ENCODE measurements around the gene FES. TPM values are rescaled to one million over a fixed set of nuclear protein-coding genes. Genes with fewer than 3 reads are reported as not detected.
A peak's percentile ranks its signal among the peaks of the same experiment; 100 is the strongest.
"Not testable (repeated sequence)": the region's sequence is repeated elsewhere in the genome, so short reads cannot be mapped to it uniquely, and the experiment has no call there.

The FES gene
- total and polyA plus RNA-seq, 2 experiments from 2014 or later = 3.5 TPM

GRCh38 chr15:90871716-90872485 is 12.4 kb upstream of the FES start:
- H3K79me2 ChIP-seq (ENCODE audit: insufficient read depth) = peaks cover 62% of the 10 kb centered on the region
- peak overlapping the region; percentile 52 for H2AFZ ChIP-seq
- H3F3A ChIP-seq (ENCODE audit: insufficient read depth) = peaks cover 24% of the 10 kb centered on the region
- peaks cover 40% of the 10 kb centered on the region for H3K4me1 ChIP-seq (ENCODE audit: insufficient read depth)
- WGBS, 2 experiments (ENCODE audit: low coverage in 1 of 2, low lambda C conversion rate in 2 of 2, missing lambda C conversion rate in 2 of 2) = 1% methylated on average over 34 to 52 of the region's 77 CpGs
- peak; percentile 55 for DNase-seq
- no peaks in the 10 kb centered on the region for H3K9me2 ChIP-seq (ENCODE audit: insufficient read depth)
- peak overlapping the region; percentile 85 for H3K4me2 ChIP-seq (ENCODE audit: unreplicated experiment)
- H3K27ac ChIP-seq = peak overlapping the region; percentile 90
- no peaks in the 10 kb centered on the region for H3K9me3 ChIP-seq (ENCODE audit: low read depth)
- in situ Hi-C loops (cut with MboI) = no loop called here
- H3K9ac ChIP-seq = peak overlapping the region; percentile 91
- no peaks in the 10 kb centered on the region; the same call in 1 of the 2 replicates for H3K36me3 ChIP-seq (ENCODE audit: low read depth)
- TF ChIP-seq EZH2phosphoT487 (IDR thresholded peaks at IDR 0.05; ENCODE audit: insufficient read depth, low read depth) = no peak
- TF ChIP-seq EZH2 (IDR thresholded peaks at IDR 0.05; ENCODE audit: insufficient read depth, poor library complexity, severe bottlenecking) = no peak
- peak overlapping the region; percentile 75 for H3K4me3 ChIP-seq
- no peaks in the 10 kb centered on the region for H4K20me1 ChIP-seq (ENCODE audit: insufficient read depth)
- no peaks in the 10 kb centered on the region for H3K27me3 ChIP-seq (replicated peaks; ENCODE audit: insufficient read depth)

GRCh38 chr15:90872486-90873184 is 11.7 kb upstream of the FES start:
- TF ChIP-seq EZH2phosphoT487 (IDR thresholded peaks at IDR 0.05; ENCODE audit: insufficient read depth, low read depth) (no peak), EZH2 (IDR thresholded peaks at IDR 0.05; ENCODE audit: insufficient read depth, poor library complexity, severe bottlenecking) (no peak)
- 6 to 12% methylated on average over 12 of the region's 12 CpGs for WGBS, 2 experiments (ENCODE audit: low coverage in 1 of 2, low lambda C conversion rate in 2 of 2, missing lambda C conversion rate in 2 of 2)
- Histone ChIP-seq H3K4me2 (ENCODE audit: unreplicated experiment) (peak overlapping the region; percentile 85), H3K4me3 (peak overlapping the region; percentile 75), H3K27ac (peak overlapping the region; percentile 90), H3K36me3 (ENCODE audit: low read depth) (no peaks in the 10 kb centered on the region; the same call in 1 of the 2 replicates), H2AFZ (peak overlapping the region; percentile 52), H3K9me3 (ENCODE audit: low read depth) (no peaks in the 10 kb centered on the region), H3K9ac (peak overlapping the region; percentile 91), H3K79me2 (ENCODE audit: insufficient read depth) (peaks cover 62% of the 10 kb centered on the region), H3F3A (ENCODE audit: insufficient read depth) (peaks cover 24% of the 10 kb centered on the region), H3K27me3 (replicated peaks; ENCODE audit: insufficient read depth) (no peaks in the 10 kb centered on the region), H3K9me2 (ENCODE audit: insufficient read depth) (no peaks in the 10 kb centered on the region), H4K20me1 (ENCODE audit: insufficient read depth) (no peaks in the 10 kb centered on the region), H3K4me1 (ENCODE audit: insufficient read depth) (peaks cover 40% of the 10 kb centered on the region)
- peak; percentile 91 for DNase-seq
- in situ Hi-C loops (cut with MboI) = no loop called here

GRCh38 chr15:90873488-90873997 is 10.8 kb upstream of the FES start:
- peak overlapping the region; percentile 90; the same call in 1 of the 2 replicates for H3K27ac ChIP-seq

GRCh38 chr15:90873998-90874605 is 10.2 kb upstream of the FES start:
- no peak overlapping the region for H2AFZ ChIP-seq
- TF ChIP-seq EZH2phosphoT487 (IDR thresholded peaks at IDR 0.05; ENCODE audit: insufficient read depth, low read depth) = no peak
- TF ChIP-seq EZH2 (IDR thresholded peaks at IDR 0.05; ENCODE audit: insufficient read depth, poor library complexity, severe bottlenecking) = no peak
- peak; percentile 33 for DNase-seq
- no peak overlapping the region for H3K27ac ChIP-seq
- peaks cover 22% of the 10 kb centered on the region for H3F3A ChIP-seq (ENCODE audit: insufficient read depth)
- H3K4me2 ChIP-seq (ENCODE audit: unreplicated experiment) = peak overlapping the region; percentile 7
- no peaks in the 10 kb centered on the region for H3K9me3 ChIP-seq (ENCODE audit: low read depth)
- no peak overlapping the region for H3K4me3 ChIP-seq
- peak overlapping the region; percentile 91; the same call in 1 of the 2 replicates for H3K9ac ChIP-seq
- H4K20me1 ChIP-seq (ENCODE audit: insufficient read depth) = no peaks in the 10 kb centered on the region
- H3K4me1 ChIP-seq (ENCODE audit: insufficient read depth) = peaks cover 35% of the 10 kb centered on the region
- H3K36me3 ChIP-seq (ENCODE audit: low read depth) = peaks cover 5% of the 10 kb centered on the region; the same call in 1 of the 2 replicates
- in situ Hi-C loops (cut with MboI) = no loop called here
- no peaks in the 10 kb centered on the region for H3K27me3 ChIP-seq (replicated peaks; ENCODE audit: insufficient read depth)
- WGBS, 2 experiments (ENCODE audit: low coverage in 1 of 2, low lambda C conversion rate in 2 of 2, missing lambda C conversion rate in 2 of 2) = 74 to 79% methylated on average over 13 to 15 of the region's 15 CpGs
- peaks cover 62% of the 10 kb centered on the region for H3K79me2 ChIP-seq (ENCODE audit: insufficient read depth)
- H3K9me2 ChIP-seq (ENCODE audit: insufficient read depth) = no peaks in the 10 kb centered on the region

More at GRCh38 chr15:90873488-90873997, 10.8 kb upstream of the FES start:
- Histone ChIP-seq H3K4me3 (peak overlapping the region; percentile 75), H3K4me2 (ENCODE audit: unreplicated experiment) (peak overlapping the region; percentile 85), H3K79me2 (ENCODE audit: insufficient read depth) (peaks cover 62% of the 10 kb centered on the region), H3K9ac (peak overlapping the region; percentile 91), H3K9me3 (ENCODE audit: low read depth) (no peaks in the 10 kb centered on the region), H4K20me1 (ENCODE audit: insufficient read depth) (no peaks in the 10 kb centered on the region), H3K9me2 (ENCODE audit: insufficient read depth) (no peaks in the 10 kb centered on the region), H3K27me3 (replicated peaks; ENCODE audit: insufficient read depth) (no peaks in the 10 kb centered on the region), H3K36me3 (ENCODE audit: low read depth) (peaks cover 4% of the 10 kb centered on the region; the same call in 1 of the 2 replicates), H3K4me1 (ENCODE audit: insufficient read depth) (peaks cover 40% of the 10 kb centered on the region), H2AFZ (no peak overlapping the region), H3F3A (ENCODE audit: insufficient read depth) (peaks cover 24% of the 10 kb centered on the region)
- 73 to 77% methylated on average over 4 to 6 of the region's 6 CpGs for WGBS, 2 experiments (ENCODE audit: low coverage in 1 of 2, low lambda C conversion rate in 2 of 2, missing lambda C conversion rate in 2 of 2)
- in situ Hi-C loops (cut with MboI) = no loop called here
- TF ChIP-seq EZH2phosphoT487 (IDR thresholded peaks at IDR 0.05; ENCODE audit: insufficient read depth, low read depth) = no peak
- TF ChIP-seq EZH2 (IDR thresholded peaks at IDR 0.05; ENCODE audit: insufficient read depth, poor library complexity, severe bottlenecking) = no peak
- DNase-seq = no peak

- in situ Hi-C loops (cut with MboI) = loop anchor here (25.0 kb wide), 1 partner anchor 563 kb away; no protein-coding TSS in a partner anchor
- H3K9me2 ChIP-seq (ENCODE audit: insufficient read depth) = not testable (repeated sequence)
- H3K79me2 ChIP-seq (ENCODE audit: insufficient read depth) = peaks cover 62% of the 10 kb centered on the region
Measured at GRCh38 chr15:90874986-90875385, 9.3 kb upstream of the FES start.

More at GRCh38 chr15:90874986-90875385, 9.3 kb upstream of the FES start:
- DNase-seq; H3K9me3 ChIP-seq (ENCODE audit: low read depth); H4K20me1 ChIP-seq (ENCODE audit: insufficient read depth); H3K4me3 ChIP-seq; H3K4me2 ChIP-seq (ENCODE audit: unreplicated experiment); H3K27me3 ChIP-seq (replicated peaks; ENCODE audit: insufficient read depth); H2AFZ ChIP-seq; H3K9ac ChIP-seq; H3K36me3 ChIP-seq (ENCODE audit: low read depth); H3K27ac ChIP-seq: not testable (repeated sequence)
- H3F3A ChIP-seq (ENCODE audit: insufficient read depth) = peaks cover 16% of the 10 kb centered on the region
- 78 to 80% methylated on average over 8 to 9 of the region's 9 CpGs for WGBS, 2 experiments (ENCODE audit: low coverage in 1 of 2, low lambda C conversion rate in 2 of 2, missing lambda C conversion rate in 2 of 2)
- peaks cover 27% of the 10 kb centered on the region for H3K4me1 ChIP-seq (ENCODE audit: insufficient read depth)
